OCI-LY7 (cell line): ENCODE results near the gene COX19.

Experiments used
- EZH2phosphoT487 ChIP-seq: fragments of 200-600 bp; sonication (generic); IDR thresholded peaks from 2 replicates; pipeline ENCODE4 v1.6.1; 2018; ENCODE audit warnings: low read depth, borderline replicate concordance, mild to moderate bottlenecking, mixed run types, antibody characterized with exemption, low read length, moderate library complexity, mixed read lengths
- TF ChIP-seq, protein P1 (sequence below): fragments of 200-600 bp; sonication (generic); conservative IDR thresholded peaks from 2 replicates; pipeline ENCODE4 v1.5.1; 2014; ENCODE audit warnings: mild to moderate bottlenecking, antibody characterized with exemption, low read length, moderate library complexity, mixed read lengths

DNA sequence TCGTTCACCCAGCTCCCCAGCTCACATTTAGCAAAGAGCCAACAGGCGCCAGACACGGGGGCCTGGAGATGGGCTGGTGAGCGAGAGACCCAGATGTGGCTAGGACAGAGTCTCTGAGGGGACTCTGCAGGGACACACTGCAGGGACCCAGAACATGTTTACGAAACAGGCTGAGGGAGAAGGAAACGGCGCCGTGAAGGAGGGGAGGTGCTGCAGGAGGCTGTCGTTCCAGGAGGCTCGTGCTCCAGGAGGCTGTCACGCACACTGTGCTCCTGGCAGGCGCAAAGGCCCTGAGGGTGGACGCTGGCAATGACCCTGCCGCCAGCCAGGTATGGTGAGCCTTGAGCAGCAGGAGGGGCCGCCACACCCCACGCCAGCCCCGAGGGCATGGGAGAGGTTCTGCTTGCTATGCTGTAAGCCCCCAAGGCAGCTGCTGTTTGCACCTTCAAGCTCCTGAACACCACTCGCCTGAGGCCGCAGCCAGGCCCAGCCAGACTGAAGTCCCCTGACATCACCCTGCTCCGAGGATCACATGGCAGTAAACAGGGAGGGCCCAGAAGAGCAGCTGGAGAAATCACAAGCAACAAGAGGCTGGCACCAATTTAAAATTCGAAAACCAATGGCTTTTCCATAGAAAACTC is 48.2 kb downstream of the COX19 start:
- TF ChIP-seq EZH2phosphoT487 = no peak
- TF ChIP-seq, protein P1, sequence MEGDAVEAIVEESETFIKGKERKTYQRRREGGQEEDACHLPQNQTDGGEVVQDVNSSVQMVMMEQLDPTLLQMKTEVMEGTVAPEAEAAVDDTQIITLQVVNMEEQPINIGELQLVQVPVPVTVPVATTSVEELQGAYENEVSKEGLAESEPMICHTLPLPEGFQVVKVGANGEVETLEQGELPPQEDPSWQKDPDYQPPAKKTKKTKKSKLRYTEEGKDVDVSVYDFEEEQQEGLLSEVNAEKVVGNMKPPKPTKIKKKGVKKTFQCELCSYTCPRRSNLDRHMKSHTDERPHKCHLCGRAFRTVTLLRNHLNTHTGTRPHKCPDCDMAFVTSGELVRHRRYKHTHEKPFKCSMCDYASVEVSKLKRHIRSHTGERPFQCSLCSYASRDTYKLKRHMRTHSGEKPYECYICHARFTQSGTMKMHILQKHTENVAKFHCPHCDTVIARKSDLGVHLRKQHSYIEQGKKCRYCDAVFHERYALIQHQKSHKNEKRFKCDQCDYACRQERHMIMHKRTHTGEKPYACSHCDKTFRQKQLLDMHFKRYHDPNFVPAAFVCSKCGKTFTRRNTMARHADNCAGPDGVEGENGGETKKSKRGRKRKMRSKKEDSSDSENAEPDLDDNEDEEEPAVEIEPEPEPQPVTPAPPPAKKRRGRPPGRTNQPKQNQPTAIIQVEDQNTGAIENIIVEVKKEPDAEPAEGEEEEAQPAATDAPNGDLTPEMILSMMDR = no peak
